Coronary artery (tissue), 2 donors: ENCODE measurements around the gene RUFY4.

Experiments used
- DNase-seq: peaks from one replicate; pipeline ENCODE4 v3.0.0-alpha.2; 2017; ENCODE audit warnings: low spot score
- H3K27ac ChIP-seq, 2 donors: fragments of 200-600 bp; sonication (generic); one replicate each; pipeline ENCODE4 v1.5.1; 2016 to 2019
- H3K4me3 ChIP-seq: fragments of 200-600 bp; sonication (generic); 2 replicates; pipeline ENCODE4 v1.5.1; 2016; ENCODE audit warnings: mild to moderate bottlenecking, moderate library complexity
- CTCF ChIP-seq: fragments of 200-600 bp; sonication (generic); IDR thresholded peaks from one replicate; pipeline ENCODE4 v1.5.1; 2019; ENCODE audit warnings: antibody characterized with exemption

Gene RUFY4

GRCh38 chr2:218123986-218124385 lies 54.9 kb downstream of the RUFY4 start:
- no peak for TF ChIP-seq CTCF
- no peak for DNase-seq
- H3K27ac ChIP-seq: no peak overlapping the region
- H3K4me3 ChIP-seq: no peak overlapping the region

DNA sequence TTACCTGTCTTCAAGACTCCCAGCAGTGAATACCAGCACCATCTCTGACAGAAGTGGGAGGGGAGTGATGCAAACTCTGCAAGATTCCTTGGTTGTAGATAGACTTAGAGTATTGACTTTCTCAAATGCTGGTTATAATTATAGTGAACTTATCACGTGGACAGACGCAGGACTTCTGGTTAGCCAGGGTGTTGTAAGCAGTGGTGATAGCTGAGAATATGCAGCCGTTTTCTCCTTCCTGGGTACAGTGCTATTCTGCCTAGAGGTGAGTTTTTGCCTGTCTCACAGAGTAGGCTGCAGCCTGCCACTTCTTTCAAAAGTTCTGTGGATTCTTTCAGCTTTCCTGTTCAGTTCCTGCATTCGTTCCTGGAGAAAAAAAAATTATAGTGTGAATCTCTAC lies 56.0 kb downstream of the RUFY4 start:
- no peak overlapping the region for H3K4me3 ChIP-seq
- DNase-seq: no peak

DNA sequence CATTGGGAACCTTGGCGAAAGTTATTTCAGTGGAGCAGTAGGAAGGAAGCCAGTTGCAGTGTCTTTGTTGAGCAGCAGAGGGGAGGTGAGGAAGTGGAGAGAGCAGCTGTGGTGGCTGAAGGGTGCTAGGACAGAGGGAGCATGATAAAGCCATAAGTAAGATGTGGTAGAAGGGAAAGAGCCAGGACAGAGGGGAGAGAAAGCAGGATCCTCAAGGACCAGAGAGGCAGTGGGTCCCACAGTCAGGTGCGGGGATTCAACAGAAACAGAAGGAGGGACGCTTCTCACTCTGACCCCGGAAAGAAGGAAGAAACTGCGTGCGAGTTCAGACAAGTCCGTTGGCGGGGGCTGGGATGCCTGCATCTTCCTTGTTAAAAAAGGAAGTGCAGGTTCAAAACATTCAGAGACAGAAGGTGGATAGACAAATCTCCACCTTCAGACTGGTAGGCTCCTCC lies 56.6 kb downstream of the RUFY4 start, which contains the start of gene CXCR2:
CXCR2 (plus strand) TSS at position 403 of the 455 bp plus-strand sequence. CDS start 8,774 bp downstream, outside the sequence.
- Histone ChIP-seq H3K4me3 (no peak within 1 kb of the TSS), H3K27ac (no peak within 1 kb of the TSS)
- TF ChIP-seq CTCF: no peak
- no peak for DNase-seq

More for the DNA sequence above, 56.0 kb downstream of the RUFY4 start:
- H3K27ac ChIP-seq: no peak overlapping the region
- TF ChIP-seq CTCF: no peak

- TF ChIP-seq CTCF: no peak
- Histone ChIP-seq H3K27ac (no peak overlapping the region), H3K4me3 (no peak overlapping the region)
- DNase-seq: no peak
Observed at GRCh38 chr2:218127929-218128455, 58.9 kb downstream of the RUFY4 start.

GRCh38 chr2:218128781-218129457 lies 59.9 kb downstream of the RUFY4 start:
- Histone ChIP-seq H3K4me3 (no peak overlapping the region), H3K27ac (no peak overlapping the region)
- no peak for DNase-seq
- no peak for TF ChIP-seq CTCF

GRCh38 chr2:218129458-218130135 lies 60.5 kb downstream of the RUFY4 start:
- H3K4me3 ChIP-seq: no peak overlapping the region

More at GRCh38 chr2:218129458-218130135, 60.5 kb downstream of the RUFY4 start:
- no peak for DNase-seq
- no peak for TF ChIP-seq CTCF
- no peak overlapping the region for H3K27ac ChIP-seq
